Femur (tissue), 1 donor: ENCODE data around the gene PLK4.
"Not testable (repeated sequence)": the region's sequence is repeated elsewhere in the genome, so short reads cannot be mapped to it uniquely, and the experiment has no call there.

Experiments used
- DNase-seq: peaks from one replicate; pipeline ENCODE4 v3.0.0-alpha.2; 2017

PLK4 gene

DNA sequence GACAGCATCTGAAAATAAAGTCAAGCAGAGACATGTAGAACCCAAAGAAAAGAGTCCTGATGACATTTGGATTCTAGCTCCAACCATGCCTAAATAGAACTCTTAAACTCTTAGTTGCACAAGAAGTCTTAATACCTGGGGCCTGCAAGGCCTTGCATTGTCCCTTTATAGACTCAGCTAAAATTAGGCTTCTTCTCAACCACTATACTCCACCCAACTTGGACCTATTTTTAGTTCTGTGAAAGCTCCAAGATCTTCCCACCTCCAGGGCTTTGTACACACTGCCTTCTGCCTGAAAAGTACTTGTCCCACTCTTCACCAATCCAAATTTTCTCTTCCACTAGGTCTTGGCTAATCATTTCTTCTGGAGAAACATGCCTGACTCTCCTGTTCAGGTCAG, 36.5 kb downstream of the PLK4 start:
- no peak for DNase-seq

DNA sequence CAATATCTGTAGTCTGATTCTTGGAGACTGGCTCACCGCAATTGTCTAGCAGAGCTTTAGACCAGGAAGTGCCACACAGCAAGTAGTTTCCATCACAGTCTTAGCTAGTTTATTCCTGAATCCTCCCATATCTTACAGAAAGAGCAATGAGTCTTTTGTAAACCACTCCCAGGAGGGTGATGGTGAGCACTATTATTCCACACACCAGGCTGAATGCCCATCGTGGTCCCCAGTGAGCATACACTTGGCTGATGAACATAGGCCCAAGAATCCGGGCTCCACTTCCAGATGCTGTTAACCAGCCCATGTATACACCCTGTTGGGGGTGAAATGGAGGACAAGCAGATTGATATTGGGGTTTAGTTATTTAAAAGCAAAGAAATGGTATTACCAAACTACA, 39.8 kb downstream of the PLK4 start:
- no peak for DNase-seq

DNA sequence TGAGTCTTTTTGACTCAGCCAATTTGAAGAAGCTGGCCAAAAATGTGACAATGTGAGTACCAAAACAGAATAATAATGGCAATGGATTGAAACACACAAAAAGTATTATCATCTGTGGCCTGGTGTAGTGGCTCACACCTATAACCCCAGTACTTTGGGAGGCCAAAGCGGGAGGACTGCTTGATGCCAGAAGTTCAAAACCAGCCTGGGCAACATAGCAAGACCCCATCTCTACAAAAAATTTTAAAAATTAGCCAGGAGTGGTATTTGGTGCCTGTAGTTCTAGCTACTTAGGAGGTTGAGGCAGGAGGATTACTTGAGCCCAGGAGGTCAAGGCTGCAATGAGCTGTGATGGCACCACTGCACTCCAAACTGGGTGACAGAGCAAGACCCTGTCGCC, 41.5 kb downstream of the PLK4 start:
- DNase-seq, result no peak

- not testable (repeated sequence) for DNase-seq
Observed at GRCh38 chr4:127925720-127926119, 45.0 kb downstream of the PLK4 start.

DNA sequence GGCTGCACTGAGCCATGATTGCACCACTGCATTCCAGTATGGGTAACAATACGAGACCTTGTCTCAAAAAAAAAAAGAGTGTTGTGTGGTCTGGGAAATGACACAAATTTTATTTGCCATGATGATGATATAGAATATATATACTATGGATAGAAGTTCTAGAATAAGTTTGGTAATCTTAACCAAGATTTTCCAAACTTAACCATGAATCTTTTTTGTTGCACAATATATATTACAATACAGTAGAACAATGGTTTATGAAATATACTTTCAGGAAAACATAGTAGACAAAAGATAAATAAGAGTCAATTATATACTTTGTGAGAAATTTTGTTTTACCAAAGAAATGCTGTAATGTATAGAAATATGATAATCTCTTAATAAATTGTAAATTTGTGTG, 49.5 kb downstream of the PLK4 start:
- DNase-seq, result no peak

DNA sequence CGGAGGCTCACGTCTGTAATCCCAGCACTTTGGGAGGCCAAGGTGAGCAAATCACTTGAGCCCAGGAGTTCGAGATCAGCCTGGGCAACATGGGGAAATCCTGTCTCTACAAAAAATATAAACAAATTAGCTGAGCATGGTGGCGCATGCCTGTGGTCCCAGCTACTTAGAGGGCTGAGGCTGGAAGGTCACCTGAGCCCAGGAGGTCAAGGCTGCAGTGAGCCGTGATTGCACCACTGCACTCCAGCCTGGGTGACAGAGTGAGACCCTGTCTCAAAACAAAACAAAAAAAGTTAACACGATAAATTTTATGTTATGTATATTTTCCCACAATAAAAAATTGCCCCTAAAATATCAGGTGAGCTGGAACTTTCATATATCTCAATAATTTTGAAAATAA, 51.1 kb downstream of the PLK4 start:
- not testable (repeated sequence) for DNase-seq

DNA sequence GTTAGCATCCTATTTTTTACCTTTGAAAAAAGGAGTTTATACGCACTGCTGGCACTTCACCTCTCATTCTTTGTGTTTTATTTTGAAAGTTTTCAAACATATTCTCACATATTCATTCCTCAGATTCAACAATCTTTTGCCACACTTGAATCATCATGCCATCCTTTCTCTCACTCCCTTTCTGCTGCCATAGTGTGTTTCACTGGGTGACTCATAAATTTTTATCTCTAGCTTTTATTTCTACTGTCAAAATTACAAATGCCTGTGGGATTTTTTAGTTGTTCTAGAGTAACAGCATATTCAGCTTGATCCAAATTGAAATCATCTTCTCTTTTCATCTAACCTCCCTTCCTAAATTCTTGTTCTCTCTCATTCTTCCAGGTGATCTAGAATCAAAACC, 56.3 kb downstream of the PLK4 start:
- no peak for DNase-seq
